ENCODE measurements around the gene SHB. TPM values are rescaled to one million over a fixed set of nuclear protein-coding genes. Genes with fewer than 3 reads are reported as not detected.

Gene SHB
- total and polyA plus RNA-seq, 7 donors = 4.0 to 30.7 (median 8.6) TPM

GRCh38 chr9:37904445-37905130 lies 164.4 kb downstream of the SHB start:
- Histone ChIP-seq H3K4me3 (peak overlapping the region; percentile 96), H3K4me1 (peaks cover 21% of the 10 kb centered on the region), H3K36me3 (ENCODE audit: insufficient read depth in 1 of 2, low read depth in 1 of 2) (peaks cover 0 to 2% of the 10 kb centered on the region in 2 donors), H3K9me3 (no peaks in the 10 kb centered on the region), H3K27ac (peak overlapping the region; percentile 78), H3K27me3 (ENCODE audit: insufficient read depth in 3 of 3, low read length in 2 of 3) (no peaks in the 10 kb centered on the region)
- intact Hi-C loops (cut with DNase I) = loop anchor here in 1 of 2 donors (10.0 kb wide), 2 partner anchors 310 to 490 kb away; partner anchors contain the start of genes ALDH1B1 and TOMM5
- 22 to 26% (median 24%) methylated on average over 36 of the region's 36 CpGs for WGBS, 3 donors
- ATAC-seq (peak in 2 of 4 donors; percentile 4 to 16), DNase-seq (no peak)
- TF ChIP-seq, protein P1, sequence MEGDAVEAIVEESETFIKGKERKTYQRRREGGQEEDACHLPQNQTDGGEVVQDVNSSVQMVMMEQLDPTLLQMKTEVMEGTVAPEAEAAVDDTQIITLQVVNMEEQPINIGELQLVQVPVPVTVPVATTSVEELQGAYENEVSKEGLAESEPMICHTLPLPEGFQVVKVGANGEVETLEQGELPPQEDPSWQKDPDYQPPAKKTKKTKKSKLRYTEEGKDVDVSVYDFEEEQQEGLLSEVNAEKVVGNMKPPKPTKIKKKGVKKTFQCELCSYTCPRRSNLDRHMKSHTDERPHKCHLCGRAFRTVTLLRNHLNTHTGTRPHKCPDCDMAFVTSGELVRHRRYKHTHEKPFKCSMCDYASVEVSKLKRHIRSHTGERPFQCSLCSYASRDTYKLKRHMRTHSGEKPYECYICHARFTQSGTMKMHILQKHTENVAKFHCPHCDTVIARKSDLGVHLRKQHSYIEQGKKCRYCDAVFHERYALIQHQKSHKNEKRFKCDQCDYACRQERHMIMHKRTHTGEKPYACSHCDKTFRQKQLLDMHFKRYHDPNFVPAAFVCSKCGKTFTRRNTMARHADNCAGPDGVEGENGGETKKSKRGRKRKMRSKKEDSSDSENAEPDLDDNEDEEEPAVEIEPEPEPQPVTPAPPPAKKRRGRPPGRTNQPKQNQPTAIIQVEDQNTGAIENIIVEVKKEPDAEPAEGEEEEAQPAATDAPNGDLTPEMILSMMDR (IDR thresholded peaks at IDR 0.05) = no peak

- peak; percentile 93 to 96 (median 94) for ATAC-seq
- intact Hi-C loops (cut with DNase I) = loop anchor here in 1 of 2 donors (10.0 kb wide), 2 partner anchors 309 to 491 kb away; partner anchors contain the start of genes ALDH1B1 and TOMM5
- 0 to 1% (median 1%) methylated on average over 57 to 84 of the region's 84 CpGs for WGBS, 3 donors
- Histone ChIP-seq H3K27me3 (ENCODE audit: insufficient read depth in 3 of 3, low read length in 2 of 3) (no peaks in the 10 kb centered on the region), H3K4me3 (peak within 1 kb of the TSS; percentile 96), H3K27ac (peak within 1 kb of the TSS; percentile 78), H3K4me1 (peaks cover 21% of the 10 kb centered on the region), H3K36me3 (ENCODE audit: insufficient read depth in 1 of 2, low read depth in 1 of 2) (peaks cover 0 to 9% of the 10 kb centered on the region in 2 donors), H3K9me3 (no peaks in the 10 kb centered on the region)
- DNase-seq = peak; percentile 96
- TF ChIP-seq, protein P1 (IDR thresholded peaks at IDR 0.05) = peak; percentile 91
Observed at GRCh38 chr9:37903647-37904444, 165.2 kb downstream of the SHB start, which contains the start of gene SLC25A51. Gene SLC25A51 (minus strand): TSS chr9:37904127. CDS start chr9:37888550, 15,577 bp downstream.

- WGBS, 3 donors = 7 to 9% (median 8%) methylated on average over 17 of the region's 17 CpGs
- no peaks in the 10 kb centered on the region for H3K27me3 ChIP-seq (ENCODE audit: insufficient read depth in 3 of 3, low read length in 2 of 3)
- H3K9me3 ChIP-seq = no peaks in the 10 kb centered on the region
- peak overlapping the region; percentile 78 for H3K27ac ChIP-seq
- H3K4me1 ChIP-seq = peaks cover 21% of the 10 kb centered on the region
- DNase-seq = no peak
- peak in 1 of 4 donors; percentile 1 for ATAC-seq
- peaks cover 0 to 17% of the 10 kb centered on the region in 2 donors for H3K36me3 ChIP-seq (ENCODE audit: insufficient read depth in 1 of 2, low read depth in 1 of 2)
- TF ChIP-seq, protein P1 (IDR thresholded peaks at IDR 0.05) = no peak
- intact Hi-C loops (cut with DNase I) = loop anchor here in 1 of 2 donors (10.0 kb wide), 2 partner anchors 308 to 492 kb away; partner anchors contain the start of genes ALDH1B1 and TOMM5
- H3K4me3 ChIP-seq = peak overlapping the region; percentile 96
Observed at GRCh38 chr9:37902796-37903646, 166.0 kb downstream of the SHB start.

- Histone ChIP-seq H3K4me3 (peak overlapping the region; percentile 96), H3K9me3 (no peaks in the 10 kb centered on the region), H3K36me3 (ENCODE audit: insufficient read depth in 1 of 2, low read depth in 1 of 2) (peaks cover 0 to 26% of the 10 kb centered on the region in 2 donors), H3K4me1 (peaks cover 21% of the 10 kb centered on the region), H3K27me3 (ENCODE audit: insufficient read depth in 3 of 3, low read length in 2 of 3) (no peaks in the 10 kb centered on the region), H3K27ac (no peak overlapping the region)
- intact Hi-C loops (cut with DNase I) = loop anchor here in 1 of 2 donors (10.0 kb wide), 2 partner anchors 307 to 493 kb away; partner anchors contain the start of genes ALDH1B1 and TOMM5
- ATAC-seq (no peak), DNase-seq (no peak)
- TF ChIP-seq, protein P1 (IDR thresholded peaks at IDR 0.05) = no peak
Observed at GRCh38 chr9:37902131-37902530, 166.9 kb downstream of the SHB start.

All from psoas muscle (tissue), 8 donors.